Measurements from ENCODE around the gene MDN1.
"Not testable (repeated sequence)": the region's sequence is repeated elsewhere in the genome, so short reads cannot be mapped to it uniquely, and the experiment has no call there.

MDN1 gene

GRCh38 chr6:89650579-89650978 is 169.0 kb downstream of the MDN1 start:
- no peak for TF ChIP-seq CTCF (IDR thresholded peaks at IDR 0.05; ENCODE audit: insufficient read depth, low read depth, low read length, missing control alignments)
- H3K4me3 ChIP-seq (ENCODE audit: low read length), result no peak overlapping the region
- DNase-seq (ENCODE audit: low read depth), result no peak

GRCh38 chr6:89649682-89650081 is 169.9 kb downstream of the MDN1 start:
- no peak for TF ChIP-seq CTCF (IDR thresholded peaks at IDR 0.05; ENCODE audit: insufficient read depth, low read depth, low read length, missing control alignments)
- DNase-seq (ENCODE audit: low read depth), result no peak
- H3K4me3 ChIP-seq (ENCODE audit: low read length), result no peak overlapping the region

- no peak for TF ChIP-seq CTCF (IDR thresholded peaks at IDR 0.05; ENCODE audit: insufficient read depth, low read depth, low read length, missing control alignments)
- H3K4me3 ChIP-seq (ENCODE audit: low read length), result no peak overlapping the region
- peak; percentile 51 for DNase-seq (ENCODE audit: low read depth)
Observed at GRCh38 chr6:89644864-89645263, 174.7 kb downstream of the MDN1 start.

- no peak for DNase-seq (ENCODE audit: low read depth)
- no peak overlapping the region for H3K4me3 ChIP-seq (ENCODE audit: low read length)
- TF ChIP-seq CTCF (IDR thresholded peaks at IDR 0.05; ENCODE audit: insufficient read depth, low read depth, low read length, missing control alignments), result no peak
Observed at GRCh38 chr6:89643406-89643805, 176.2 kb downstream of the MDN1 start.

GRCh38 chr6:89642956-89643355 is 176.6 kb downstream of the MDN1 start:
- no peak for TF ChIP-seq CTCF (IDR thresholded peaks at IDR 0.05; ENCODE audit: insufficient read depth, low read depth, low read length, missing control alignments)
- H3K4me3 ChIP-seq (ENCODE audit: low read length), result no peak overlapping the region
- DNase-seq (ENCODE audit: low read depth), result no peak

- DNase-seq (ENCODE audit: low read depth); H3K4me3 ChIP-seq (ENCODE audit: low read length): not testable (repeated sequence)
Observed at GRCh38 chr6:89641581-89641980, 178.0 kb downstream of the MDN1 start.

- peak; percentile 81 for DNase-seq (ENCODE audit: low read depth)
- no peak overlapping the region for H3K4me3 ChIP-seq (ENCODE audit: low read length)
- no peak for TF ChIP-seq CTCF (IDR thresholded peaks at IDR 0.05; ENCODE audit: insufficient read depth, low read depth, low read length, missing control alignments)
Observed at GRCh38 chr6:89640804-89641203, 178.8 kb downstream of the MDN1 start.
